HepG2 (cell line): ENCODE measurements around the gene RETN. TPM values are rescaled to one million over a fixed set of nuclear protein-coding genes. Genes with fewer than 3 reads are reported as not detected.
A peak's percentile ranks its signal among the peaks of the same experiment; 100 is the strongest.

Experiments used
- CBX5 ChIP-seq: sonication (generic); formaldehyde crosslinking; IDR thresholded peaks from 2 replicates; pipeline ENCODE4 v1.4.0; 2020; ENCODE audit warnings: missing genetic modification reagents, borderline replicate concordance
- CSRNP2 ChIP-seq: sonication (generic); formaldehyde crosslinking; conservative IDR thresholded peaks from 2 replicates; pipeline ENCODE4 v1.8.0; 2022; ENCODE audit warnings: low read depth, missing genetic modification reagents
- FOSL2 ChIP-seq: sonication (generic); formaldehyde crosslinking; IDR thresholded peaks from 2 replicates; pipeline ENCODE4 v1.4.0; 2020; ENCODE audit warnings: missing genetic modification reagents
- KLF15 ChIP-seq: sonication (generic); formaldehyde crosslinking; IDR thresholded peaks from 2 replicates; pipeline ENCODE4 v1.8.1; 2023; ENCODE audit warnings: borderline replicate concordance, mild to moderate bottlenecking, inconsistent platforms, missing genetic modification reagents, mixed read lengths
- ZGPAT ChIP-seq: IDR thresholded peaks from 2 replicates; pipeline ENCODE4 v1.6.1; 2016; ENCODE audit warnings: mild to moderate bottlenecking
- ZMYM3 ChIP-seq: sonication (generic); formaldehyde crosslinking; IDR thresholded peaks from 2 replicates; pipeline ENCODE4 v1.5.1; 2020; ENCODE audit warnings: mild to moderate bottlenecking, missing genetic modification reagents
- ZNF232 ChIP-seq: sonication (generic); formaldehyde crosslinking; IDR thresholded peaks from 2 replicates; pipeline ENCODE4 v1.4.0; 2020; ENCODE audit warnings: missing genetic modification reagents, borderline replicate concordance
- ZNF510 ChIP-seq: sonication (generic); formaldehyde crosslinking; IDR thresholded peaks from 2 replicates; pipeline ENCODE4 v1.4.0; 2020; ENCODE audit warnings: low read depth, mild to moderate bottlenecking, missing genetic modification reagents
- polyA plus RNA-seq, 8 experiments: library from polyadenylated mRNA; depleted of rRNA in 3 of 8; stranded (reverse) in 7 of 8; unstranded in 1 of 8; fragments of >200 nt; fragmentation: Illumina TruSeq in 4 of 8; extraction: Trizol in 4 of 8; gene quantifications; 2 replicates each; pipeline versions ENCODE4 v1.2.1 to v1.2.3, GENCODE V29; 2011 to 2016; ENCODE audit warnings: low read depth in 4 of 8, missing spikeins in 1 of 8, mixed read lengths in 1 of 8; ENCODE audit not compliant: insufficient read depth in 1 of 8
- total RNA-seq, 5 experiments: library from RNA; depleted of rRNA; stranded (reverse); fragments of >200 nt; fragmentation: Illumina TruSeq; extraction: Trizol; gene quantifications; 2 replicates each; pipeline ENCODE4 v1.2.3, GENCODE V29; 2016; ENCODE audit warnings: low read depth in 1 of 5
- TF ChIP-seq, protein P1 (sequence below), 2 experiments: fragments of 450-650 bp in 1 of 2; sonication (generic) in 1 of 2; formaldehyde crosslinking in 1 of 2; IDR thresholded peaks; 2 replicates each; pipeline versions ENCODE4 v1.6.1 to v1.8.0; 2016 to 2022; ENCODE audit warnings: antibody characterized with exemption in 1 of 2, mild to moderate bottlenecking in 1 of 2, missing genetic modification reagents in 1 of 2
- TF ChIP-seq, protein P2 (sequence below): sonication (generic); formaldehyde crosslinking; IDR thresholded peaks from 2 replicates; pipeline ENCODE4 v1.5.0; 2020; ENCODE audit warnings: missing genetic modification reagents
- TF ChIP-seq, protein P3 (sequence below): sonication (generic); formaldehyde crosslinking; IDR thresholded peaks from 2 replicates; pipeline ENCODE4 v1.8.1; 2023; ENCODE audit warnings: mild to moderate bottlenecking, inconsistent platforms, moderate library complexity, missing genetic modification reagents, borderline replicate concordance
- TF ChIP-seq, protein P4 (sequence below): IDR thresholded peaks from 2 replicates; pipeline ENCODE4 v1.6.1; 2016

Gene RETN
- total and polyA plus RNA-seq, 2 of the 13 experiments (the other 11 are each of a cell fraction or from before 2014, with no cell fraction given), result not detected

DNA sequence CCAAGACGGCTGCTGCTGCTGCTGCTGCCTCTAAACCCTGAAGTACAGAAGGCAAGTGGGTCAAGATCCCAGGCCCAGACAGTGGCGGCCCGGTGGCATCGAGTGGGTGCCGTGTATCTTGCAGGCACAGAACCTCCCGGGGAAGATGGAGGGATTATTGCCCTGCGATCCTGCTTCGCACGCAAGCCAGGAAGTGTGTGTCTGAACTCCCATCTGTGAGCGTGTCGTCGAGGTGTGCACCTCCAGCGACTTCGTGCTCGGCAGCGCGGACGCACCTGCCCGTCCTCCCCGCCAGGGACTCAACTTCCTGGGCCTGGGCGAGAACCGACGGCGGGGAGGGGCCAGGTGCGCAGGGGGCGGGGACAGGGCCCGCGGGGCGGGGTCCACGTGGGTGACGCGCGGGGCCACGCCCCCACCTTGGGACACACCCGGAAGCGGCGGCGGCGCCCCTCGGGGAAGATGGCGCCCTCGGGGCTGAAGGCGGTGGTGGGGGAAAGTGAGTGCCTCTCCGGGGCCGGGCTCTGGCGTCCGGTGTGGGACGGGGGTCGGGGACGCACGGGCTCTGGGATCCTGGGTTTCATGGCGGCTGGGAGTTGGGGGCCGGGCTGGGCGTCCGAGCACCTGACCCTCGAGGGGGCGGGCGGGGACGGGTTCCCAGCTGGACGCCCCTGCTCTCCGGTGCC, 32.0 kb upstream of the RETN start, which contains the start of gene STXBP2 (continued):
- TF ChIP-seq, protein P1, sequence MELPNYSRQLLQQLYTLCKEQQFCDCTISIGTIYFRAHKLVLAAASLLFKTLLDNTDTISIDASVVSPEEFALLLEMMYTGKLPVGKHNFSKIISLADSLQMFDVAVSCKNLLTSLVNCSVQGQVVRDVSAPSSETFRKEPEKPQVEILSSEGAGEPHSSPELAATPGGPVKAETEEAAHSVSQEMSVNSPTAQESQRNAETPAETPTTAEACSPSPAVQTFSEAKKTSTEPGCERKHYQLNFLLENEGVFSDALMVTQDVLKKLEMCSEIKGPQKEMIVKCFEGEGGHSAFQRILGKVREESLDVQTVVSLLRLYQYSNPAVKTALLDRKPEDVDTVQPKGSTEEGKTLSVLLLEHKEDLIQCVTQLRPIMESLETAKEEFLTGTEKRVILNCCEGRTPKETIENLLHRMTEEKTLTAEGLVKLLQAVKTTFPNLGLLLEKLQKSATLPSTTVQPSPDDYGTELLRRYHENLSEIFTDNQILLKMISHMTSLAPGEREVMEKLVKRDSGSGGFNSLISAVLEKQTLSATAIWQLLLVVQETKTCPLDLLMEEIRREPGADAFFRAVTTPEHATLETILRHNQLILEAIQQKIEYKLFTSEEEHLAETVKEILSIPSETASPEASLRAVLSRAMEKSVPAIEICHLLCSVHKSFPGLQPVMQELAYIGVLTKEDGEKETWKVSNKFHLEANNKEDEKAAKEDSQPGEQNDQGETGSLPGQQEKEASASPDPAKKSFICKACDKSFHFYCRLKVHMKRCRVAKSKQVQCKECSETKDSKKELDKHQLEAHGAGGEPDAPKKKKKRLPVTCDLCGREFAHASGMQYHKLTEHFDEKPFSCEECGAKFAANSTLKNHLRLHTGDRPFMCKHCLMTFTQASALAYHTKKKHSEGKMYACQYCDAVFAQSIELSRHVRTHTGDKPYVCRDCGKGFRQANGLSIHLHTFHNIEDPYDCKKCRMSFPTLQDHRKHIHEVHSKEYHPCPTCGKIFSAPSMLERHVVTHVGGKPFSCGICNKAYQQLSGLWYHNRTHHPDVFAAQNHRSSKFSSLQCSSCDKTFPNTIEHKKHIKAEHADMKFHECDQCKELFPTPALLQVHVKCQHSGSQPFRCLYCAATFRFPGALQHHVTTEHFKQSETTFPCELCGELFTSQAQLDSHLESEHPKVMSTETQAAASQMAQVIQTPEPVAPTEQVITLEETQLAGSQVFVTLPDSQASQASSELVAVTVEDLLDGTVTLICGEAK (IDR thresholded peaks at IDR 0.05), result no peak
- TF ChIP-seq, protein P1 (CRISPR knock-in tag; IDR thresholded peaks at IDR 0.05), result peak; percentile 68; the same call in 1 of the 2 replicates
- TF ChIP-seq ZGPAT, result peak; percentile 30; the same call in 1 of the 2 replicates
- 0 out of 2 replicates have a peak, but pooled peaks have one; percentile 42 for TF ChIP-seq CBX5
- peak; percentile 66; the same call in 1 of the 2 replicates for TF ChIP-seq ZNF232
- no peak for TF ChIP-seq CSRNP2 (CRISPR knock-in tag)
- no peak; the same call in 1 of the 2 replicates for TF ChIP-seq FOSL2
- TF ChIP-seq, protein P2, sequence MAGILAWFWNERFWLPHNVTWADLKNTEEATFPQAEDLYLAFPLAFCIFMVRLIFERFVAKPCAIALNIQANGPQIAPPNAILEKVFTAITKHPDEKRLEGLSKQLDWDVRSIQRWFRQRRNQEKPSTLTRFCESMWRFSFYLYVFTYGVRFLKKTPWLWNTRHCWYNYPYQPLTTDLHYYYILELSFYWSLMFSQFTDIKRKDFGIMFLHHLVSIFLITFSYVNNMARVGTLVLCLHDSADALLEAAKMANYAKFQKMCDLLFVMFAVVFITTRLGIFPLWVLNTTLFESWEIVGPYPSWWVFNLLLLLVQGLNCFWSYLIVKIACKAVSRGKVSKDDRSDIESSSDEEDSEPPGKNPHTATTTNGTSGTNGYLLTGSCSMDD (CRISPR knock-in tag), result peak; percentile 30; the same call in 1 of the 2 replicates
- peak; percentile 44; the same call in 1 of the 2 replicates for TF ChIP-seq KLF15
- TF ChIP-seq ZNF510 (CRISPR knock-in tag), result no peak
- TF ChIP-seq, protein P3, sequence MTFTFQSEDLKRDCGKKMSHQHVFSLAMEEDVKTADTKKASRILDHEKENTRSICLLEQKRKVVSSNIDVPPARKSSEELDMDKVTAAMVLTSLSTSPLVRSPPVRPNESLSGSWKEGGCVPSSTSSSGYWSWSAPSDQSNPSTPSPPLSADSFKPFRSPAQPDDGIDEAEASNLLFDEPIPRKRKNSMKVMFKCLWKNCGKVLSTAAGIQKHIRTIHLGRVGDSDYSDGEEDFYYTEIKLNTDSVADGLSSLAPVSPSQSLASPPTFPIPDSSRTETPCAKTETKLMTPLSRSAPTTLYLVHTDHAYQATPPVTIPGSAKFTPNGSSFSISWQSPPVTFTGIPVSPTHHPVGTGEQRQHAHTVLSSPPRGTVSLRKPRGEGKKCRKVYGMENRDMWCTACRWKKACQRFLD (CRISPR knock-in tag), result peak; percentile 82
- TF ChIP-seq, protein P4, sequence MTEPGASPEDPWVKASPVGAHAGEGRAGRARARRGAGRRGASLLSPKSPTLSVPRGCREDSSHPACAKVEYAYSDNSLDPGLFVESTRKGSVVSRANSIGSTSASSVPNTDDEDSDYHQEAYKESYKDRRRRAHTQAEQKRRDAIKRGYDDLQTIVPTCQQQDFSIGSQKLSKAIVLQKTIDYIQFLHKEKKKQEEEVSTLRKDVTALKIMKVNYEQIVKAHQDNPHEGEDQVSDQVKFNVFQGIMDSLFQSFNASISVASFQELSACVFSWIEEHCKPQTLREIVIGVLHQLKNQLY (CRISPR knock-in tag), result no peak
- TF ChIP-seq ZMYM3 (CRISPR knock-in tag), result peak; percentile 13; the same call in 1 of the 2 replicates
